Measurements from ENCODE around the gene SMG5.

Gene SMG5

GRCh38 chr1:156241311-156241811 lies 41.3 kb downstream of the SMG5 start:
- Histone ChIP-seq H3K36me3 (ENCODE audit: control insufficient read depth, insufficient read depth, low read length) (peaks cover 8% of the 10 kb centered on the region), H3K4me1 (ENCODE audit: control insufficient read depth, insufficient read depth, low read length) (no peaks in the 10 kb centered on the region), H3K27me3 (ENCODE audit: control insufficient read depth, insufficient read depth, low read length) (no peaks in the 10 kb centered on the region), H3K9me3 (ENCODE audit: control insufficient read depth, insufficient read depth, low read length) (no peaks in the 10 kb centered on the region), H3K9ac (ENCODE audit: low read depth, low read length) (no peak overlapping the region), H3K4me3 (ENCODE audit: low read depth, low read length) (no peak overlapping the region)

GRCh38 chr1:156238248-156238647 lies 44.4 kb downstream of the SMG5 start:
- Histone ChIP-seq H3K9me3 (ENCODE audit: control insufficient read depth, insufficient read depth, low read length) (no peaks in the 10 kb centered on the region), H3K36me3 (ENCODE audit: control insufficient read depth, insufficient read depth, low read length) (peaks cover 15% of the 10 kb centered on the region), H3K9ac (ENCODE audit: low read depth, low read length) (no peak overlapping the region), H3K27me3 (ENCODE audit: control insufficient read depth, insufficient read depth, low read length) (no peaks in the 10 kb centered on the region), H3K4me1 (ENCODE audit: control insufficient read depth, insufficient read depth, low read length) (no peaks in the 10 kb centered on the region), H3K4me3 (ENCODE audit: low read depth, low read length) (no peak overlapping the region)

- H3K9ac ChIP-seq (ENCODE audit: low read depth, low read length) = no peak overlapping the region
- H3K4me1 ChIP-seq (ENCODE audit: control insufficient read depth, insufficient read depth, low read length) = no peaks in the 10 kb centered on the region
- no peaks in the 10 kb centered on the region for H3K27me3 ChIP-seq (ENCODE audit: control insufficient read depth, insufficient read depth, low read length)
- no peak overlapping the region for H3K4me3 ChIP-seq (ENCODE audit: low read depth, low read length)
- no peaks in the 10 kb centered on the region for H3K9me3 ChIP-seq (ENCODE audit: control insufficient read depth, insufficient read depth, low read length)
- H3K36me3 ChIP-seq (ENCODE audit: control insufficient read depth, insufficient read depth, low read length) = peaks cover 19% of the 10 kb centered on the region
Measured at GRCh38 chr1:156236164-156236563, 46.5 kb downstream of the SMG5 start.

- H3K4me3 ChIP-seq (ENCODE audit: low read depth, low read length) = no peak overlapping the region
- no peaks in the 10 kb centered on the region for H3K4me1 ChIP-seq (ENCODE audit: control insufficient read depth, insufficient read depth, low read length)
- H3K9ac ChIP-seq (ENCODE audit: low read depth, low read length) = no peak overlapping the region
- peaks cover 18% of the 10 kb centered on the region for H3K36me3 ChIP-seq (ENCODE audit: control insufficient read depth, insufficient read depth, low read length)
- H3K9me3 ChIP-seq (ENCODE audit: control insufficient read depth, insufficient read depth, low read length) = no peaks in the 10 kb centered on the region
- H3K27me3 ChIP-seq (ENCODE audit: control insufficient read depth, insufficient read depth, low read length) = no peaks in the 10 kb centered on the region
Measured at GRCh38 chr1:156233426-156234127, 49.0 kb downstream of the SMG5 start.

- Histone ChIP-seq H3K27me3 (ENCODE audit: control insufficient read depth, insufficient read depth, low read length) (no peaks in the 10 kb centered on the region), H3K36me3 (ENCODE audit: control insufficient read depth, insufficient read depth, low read length) (peaks cover 18% of the 10 kb centered on the region), H3K4me1 (ENCODE audit: control insufficient read depth, insufficient read depth, low read length) (no peaks in the 10 kb centered on the region), H3K9ac (ENCODE audit: low read depth, low read length) (peak overlapping the region; percentile 26), H3K4me3 (ENCODE audit: low read depth, low read length) (no peak overlapping the region), H3K9me3 (ENCODE audit: control insufficient read depth, insufficient read depth, low read length) (no peaks in the 10 kb centered on the region)
Measured at GRCh38 chr1:156232201-156232894, 50.3 kb downstream of the SMG5 start.

- no peaks in the 10 kb centered on the region for H3K27me3 ChIP-seq (ENCODE audit: control insufficient read depth, insufficient read depth, low read length)
- H3K4me3 ChIP-seq (ENCODE audit: low read depth, low read length) = no peak overlapping the region
- no peak overlapping the region for H3K9ac ChIP-seq (ENCODE audit: low read depth, low read length)
- no peaks in the 10 kb centered on the region for H3K9me3 ChIP-seq (ENCODE audit: control insufficient read depth, insufficient read depth, low read length)
- peaks cover 13% of the 10 kb centered on the region for H3K36me3 ChIP-seq (ENCODE audit: control insufficient read depth, insufficient read depth, low read length)
- H3K4me1 ChIP-seq (ENCODE audit: control insufficient read depth, insufficient read depth, low read length) = no peaks in the 10 kb centered on the region
Measured at GRCh38 chr1:156230473-156230837, 52.2 kb downstream of the SMG5 start.

GRCh38 chr1:156229809-156230472 lies 52.7 kb downstream of the SMG5 start:
- Histone ChIP-seq H3K36me3 (ENCODE audit: control insufficient read depth, insufficient read depth, low read length) (peaks cover 13% of the 10 kb centered on the region), H3K9ac (ENCODE audit: low read depth, low read length) (no peak overlapping the region), H3K9me3 (ENCODE audit: control insufficient read depth, insufficient read depth, low read length) (no peaks in the 10 kb centered on the region), H3K27me3 (ENCODE audit: control insufficient read depth, insufficient read depth, low read length) (no peaks in the 10 kb centered on the region), H3K4me1 (ENCODE audit: control insufficient read depth, insufficient read depth, low read length) (no peaks in the 10 kb centered on the region), H3K4me3 (ENCODE audit: low read depth, low read length) (no peak overlapping the region)

GRCh38 chr1:156228501-156228900 lies 54.1 kb downstream of the SMG5 start:
- H3K4me1 ChIP-seq (ENCODE audit: control insufficient read depth, insufficient read depth, low read length) = no peaks in the 10 kb centered on the region
- H3K9me3 ChIP-seq (ENCODE audit: control insufficient read depth, insufficient read depth, low read length) = no peaks in the 10 kb centered on the region
- H3K36me3 ChIP-seq (ENCODE audit: control insufficient read depth, insufficient read depth, low read length) = peaks cover 16% of the 10 kb centered on the region
- H3K27me3 ChIP-seq (ENCODE audit: control insufficient read depth, insufficient read depth, low read length) = no peaks in the 10 kb centered on the region
- no peak overlapping the region for H3K4me3 ChIP-seq (ENCODE audit: low read depth, low read length)
- H3K9ac ChIP-seq (ENCODE audit: low read depth, low read length) = no peak overlapping the region

- peaks cover 19% of the 10 kb centered on the region for H3K36me3 ChIP-seq (ENCODE audit: control insufficient read depth, insufficient read depth, low read length)
- H3K27me3 ChIP-seq (ENCODE audit: control insufficient read depth, insufficient read depth, low read length) = no peaks in the 10 kb centered on the region
- H3K4me1 ChIP-seq (ENCODE audit: control insufficient read depth, insufficient read depth, low read length) = no peaks in the 10 kb centered on the region
- H3K9ac ChIP-seq (ENCODE audit: low read depth, low read length) = no peak overlapping the region
- no peaks in the 10 kb centered on the region for H3K9me3 ChIP-seq (ENCODE audit: control insufficient read depth, insufficient read depth, low read length)
- no peak overlapping the region for H3K4me3 ChIP-seq (ENCODE audit: low read depth, low read length)
Measured at GRCh38 chr1:156226782-156227181, 55.8 kb downstream of the SMG5 start.

- Histone ChIP-seq H3K4me1 (ENCODE audit: control insufficient read depth, insufficient read depth, low read length) (no peaks in the 10 kb centered on the region), H3K36me3 (ENCODE audit: control insufficient read depth, insufficient read depth, low read length) (peaks cover 24% of the 10 kb centered on the region), H3K9me3 (ENCODE audit: control insufficient read depth, insufficient read depth, low read length) (no peaks in the 10 kb centered on the region), H3K9ac (ENCODE audit: low read depth, low read length) (no peak overlapping the region), H3K27me3 (ENCODE audit: control insufficient read depth, insufficient read depth, low read length) (no peaks in the 10 kb centered on the region), H3K4me3 (ENCODE audit: low read depth, low read length) (no peak overlapping the region)
Measured at GRCh38 chr1:156226116-156226538, 56.5 kb downstream of the SMG5 start.

GRCh38 chr1:156225677-156226014 lies 57.0 kb downstream of the SMG5 start:
- no peaks in the 10 kb centered on the region for H3K27me3 ChIP-seq (ENCODE audit: control insufficient read depth, insufficient read depth, low read length)
- H3K9me3 ChIP-seq (ENCODE audit: control insufficient read depth, insufficient read depth, low read length) = no peaks in the 10 kb centered on the region
- peaks cover 26% of the 10 kb centered on the region for H3K36me3 ChIP-seq (ENCODE audit: control insufficient read depth, insufficient read depth, low read length)
- H3K9ac ChIP-seq (ENCODE audit: low read depth, low read length) = no peak overlapping the region
- no peaks in the 10 kb centered on the region for H3K4me1 ChIP-seq (ENCODE audit: control insufficient read depth, insufficient read depth, low read length)
- no peak overlapping the region for H3K4me3 ChIP-seq (ENCODE audit: low read depth, low read length)
